ENCODE measurements around the gene UTP15.

Gene UTP15, protein sequence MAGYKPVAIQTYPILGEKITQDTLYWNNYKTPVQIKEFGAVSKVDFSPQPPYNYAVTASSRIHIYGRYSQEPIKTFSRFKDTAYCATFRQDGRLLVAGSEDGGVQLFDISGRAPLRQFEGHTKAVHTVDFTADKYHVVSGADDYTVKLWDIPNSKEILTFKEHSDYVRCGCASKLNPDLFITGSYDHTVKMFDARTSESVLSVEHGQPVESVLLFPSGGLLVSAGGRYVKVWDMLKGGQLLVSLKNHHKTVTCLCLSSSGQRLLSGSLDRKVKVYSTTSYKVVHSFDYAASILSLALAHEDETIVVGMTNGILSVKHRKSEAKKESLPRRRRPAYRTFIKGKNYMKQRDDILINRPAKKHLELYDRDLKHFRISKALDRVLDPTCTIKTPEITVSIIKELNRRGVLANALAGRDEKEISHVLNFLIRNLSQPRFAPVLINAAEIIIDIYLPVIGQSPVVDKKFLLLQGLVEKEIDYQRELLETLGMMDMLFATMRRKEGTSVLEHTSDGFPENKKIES

DNA sequence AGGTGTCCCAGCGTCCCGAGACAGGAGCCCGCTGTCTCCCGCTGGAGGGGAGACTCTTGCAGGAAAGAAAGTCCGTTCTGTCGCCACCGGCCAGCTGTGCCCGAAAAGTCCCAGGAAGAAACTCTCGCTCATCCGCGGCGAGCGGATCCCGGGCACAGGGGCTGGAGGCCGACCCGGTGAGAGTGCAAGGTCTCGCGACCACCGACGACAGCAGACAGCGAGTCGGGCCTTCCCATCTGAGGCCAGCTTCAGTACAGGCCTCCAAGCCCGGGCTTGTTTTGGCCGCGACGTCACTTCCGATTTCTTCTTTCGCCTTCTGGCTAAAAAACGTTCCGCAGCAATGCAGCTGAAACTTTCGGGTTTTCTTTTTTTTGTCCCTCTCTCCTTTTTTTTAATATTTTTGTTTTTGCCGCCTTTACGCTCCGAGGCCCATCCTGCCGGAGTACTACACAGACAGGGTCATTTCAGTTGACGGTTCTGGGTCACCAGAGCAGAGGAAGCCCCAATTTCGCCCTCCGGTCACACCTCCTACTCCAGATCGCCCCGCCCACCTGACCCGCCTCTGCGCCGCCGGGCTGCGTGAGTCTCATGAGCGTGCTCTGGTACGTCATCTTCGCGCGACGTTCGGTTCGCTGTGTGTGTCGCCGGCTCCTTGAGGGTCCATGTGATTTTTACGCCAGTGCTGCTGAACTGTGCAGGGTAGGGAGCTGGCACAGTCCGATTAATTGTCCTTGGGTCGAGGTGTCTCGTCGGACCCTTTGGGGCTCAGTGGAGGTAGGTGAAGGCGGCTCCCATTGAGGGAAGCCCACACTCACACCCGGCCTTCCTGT lies at the start of gene UTP15, which contains the start of gene ANKRA2:
UTP15 (plus strand) TSS at position 605 of the 830 bp plus-strand sequence. CDS start 1,602 bp downstream, outside the sequence.
ANKRA2 (minus strand) TSS at position 501 of the 830 bp plus-strand sequence. CDS start 2,758 bp downstream, outside the sequence.
- DNase-seq = peak; percentile 94 to 95

GRCh38 chr5:73519531-73520283 lies 45.8 kb upstream of the UTP15 start:
- DNase-seq = peak; percentile 66 to 82

- no peak for DNase-seq
These were observed 42.6 kb upstream of the UTP15 start for GRCh38 chr5:73522989-73523388.

DNA sequence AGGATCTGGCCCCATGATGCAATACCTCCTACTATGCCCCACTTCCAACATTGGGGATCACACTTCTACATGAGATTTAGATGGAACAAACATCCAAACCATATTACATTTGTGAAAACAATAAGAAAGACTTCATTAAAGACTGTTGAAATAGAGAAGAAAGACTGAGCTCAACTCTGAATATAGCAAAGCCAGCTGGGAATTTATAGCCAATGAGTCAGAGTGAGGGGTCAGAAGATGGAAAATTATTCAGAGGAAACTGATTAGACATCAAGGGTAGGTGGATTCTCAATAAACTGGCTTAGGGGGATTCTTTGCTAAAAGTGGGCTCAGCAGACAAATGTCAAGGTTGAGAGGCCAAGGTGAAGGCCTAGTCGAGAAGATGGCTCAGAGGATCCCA lies 41.7 kb upstream of the UTP15 start:
- DNase-seq = no peak

GRCh38 chr5:73525606-73526203 lies 39.8 kb upstream of the UTP15 start:
- DNase-seq = no peak

DNA sequence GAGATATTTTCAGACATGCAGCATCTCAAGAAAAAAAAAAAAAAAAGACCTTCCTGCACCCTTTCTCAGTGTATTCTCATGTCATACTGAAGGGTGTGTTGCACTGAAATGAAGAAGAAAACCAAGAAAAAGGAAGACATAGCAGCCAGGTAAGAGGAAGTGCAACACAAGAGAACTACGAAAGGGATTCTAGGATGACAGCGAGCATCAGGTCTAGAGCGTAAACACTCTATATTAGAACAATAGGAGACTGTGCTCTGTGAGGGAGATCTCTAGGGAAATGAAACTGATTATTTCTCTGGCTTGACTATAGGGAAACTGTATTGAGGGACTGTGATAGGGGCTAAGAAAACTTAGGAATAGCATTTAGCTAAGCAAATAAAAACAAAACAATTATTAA lies 37.3 kb upstream of the UTP15 start:
- DNase-seq = no peak

GRCh38 chr5:73529081-73529480 lies 36.5 kb upstream of the UTP15 start:
- no peak for DNase-seq

DNA sequence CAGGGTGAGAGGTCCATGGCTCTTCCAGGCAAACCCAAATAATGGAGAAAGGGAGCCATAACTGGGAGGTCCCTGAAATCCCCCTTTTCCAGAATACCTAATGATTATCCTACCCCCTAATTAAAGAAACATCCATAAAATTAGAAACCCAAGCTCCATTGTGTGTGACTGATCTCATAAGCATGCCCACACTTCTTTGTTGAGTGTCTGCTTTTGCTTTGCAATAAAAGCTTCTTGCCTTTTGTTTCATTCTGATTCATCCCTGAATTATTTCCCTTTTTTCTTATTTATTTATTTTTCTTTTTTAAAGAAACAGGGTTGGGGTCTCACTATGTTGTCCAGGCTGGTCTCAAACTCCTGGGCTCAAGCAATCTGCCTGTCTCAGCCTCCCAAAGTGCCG lies 34.2 kb upstream of the UTP15 start:
- no peak for DNase-seq

GRCh38 chr5:73532195-73532594 lies 33.3 kb upstream of the UTP15 start:
- DNase-seq = no peak

DNA sequence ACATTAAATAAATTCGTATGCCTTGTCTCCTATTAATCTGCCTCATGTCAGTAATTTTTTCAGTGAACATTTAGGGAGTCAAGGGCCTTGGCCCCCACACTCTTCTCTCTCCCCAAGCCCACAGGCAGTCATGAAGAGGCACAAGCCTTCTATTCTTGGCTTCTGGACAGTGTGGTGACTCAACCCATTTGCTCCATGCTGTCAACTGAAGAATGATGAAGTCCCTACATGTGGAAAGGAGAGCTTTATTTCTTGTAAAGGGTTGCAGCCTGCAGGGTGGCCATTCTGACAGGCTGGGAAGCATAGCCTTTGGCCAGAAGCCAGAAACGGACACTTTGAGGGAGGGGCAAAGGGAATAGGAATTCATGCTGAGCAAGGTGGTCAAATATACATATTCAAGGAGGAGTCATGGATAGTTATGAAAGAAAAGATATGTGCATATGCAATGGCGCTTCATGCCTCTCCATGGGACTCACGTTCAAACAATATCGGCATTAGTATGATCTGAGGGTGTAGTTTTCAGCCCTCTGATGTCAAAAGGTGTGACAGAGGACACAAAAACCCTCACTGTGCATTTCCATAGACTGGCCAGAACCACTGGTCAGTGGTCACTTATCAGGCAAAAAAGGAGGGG lies 31.4 kb upstream of the UTP15 start:
- DNase-seq = no peak

GRCh38 chr5:73534971-73535370 lies 30.6 kb upstream of the UTP15 start:
- DNase-seq = no peak

- DNase-seq = no peak
These were observed 25.8 kb upstream of the UTP15 start for GRCh38 chr5:73539730-73540129.

DNA sequence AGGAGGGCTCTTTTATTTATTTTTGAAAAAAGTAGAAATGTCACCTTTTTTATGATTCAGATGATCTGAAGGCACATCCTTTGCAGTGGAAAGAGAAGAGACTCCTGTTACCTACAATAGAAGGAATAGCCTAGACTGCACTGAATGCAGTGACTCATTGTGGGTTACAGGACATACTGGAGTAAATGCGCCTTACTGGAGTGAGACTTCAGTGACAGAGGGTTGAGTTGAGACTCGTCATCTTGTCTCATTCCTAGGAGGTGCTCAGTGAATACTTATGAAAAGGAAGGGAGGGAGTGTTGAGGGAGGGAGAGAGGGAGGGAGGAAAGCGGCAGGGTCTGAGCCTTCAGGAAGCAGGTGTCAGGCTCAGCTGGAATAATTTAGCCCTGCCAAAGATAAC lies 25.4 kb upstream of the UTP15 start:
- DNase-seq = no peak

GRCh38 chr5:73542020-73542419 lies 23.5 kb upstream of the UTP15 start:
- DNase-seq = no peak

GRCh38 chr5:73544429-73545402 lies 20.8 kb upstream of the UTP15 start:
- DNase-seq = peak in 1 of 2 experiments; percentile 16

- DNase-seq = no peak
These were observed 20.2 kb upstream of the UTP15 start for GRCh38 chr5:73545403-73545779.

GRCh38 chr5:73550016-73550415 lies 15.5 kb upstream of the UTP15 start:
- no peak for DNase-seq

DNA sequence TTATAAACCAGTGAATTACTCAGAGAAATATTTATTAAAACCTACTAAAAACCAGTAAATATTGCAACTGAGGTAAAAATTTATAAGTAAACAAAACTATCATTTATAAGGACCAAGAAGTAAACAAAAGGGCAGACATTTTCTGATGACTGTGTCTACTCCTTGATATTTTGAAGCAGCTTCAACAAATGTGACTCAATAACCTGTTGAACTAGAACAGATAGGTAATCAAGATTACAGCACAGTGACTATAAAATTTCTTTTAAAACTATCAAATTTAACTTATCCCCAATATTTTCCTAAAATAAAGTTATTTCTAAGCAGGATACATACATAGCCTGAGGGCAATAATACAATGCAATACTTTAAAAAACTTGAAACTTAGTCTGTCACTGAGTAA lies 12.9 kb upstream of the UTP15 start:
- DNase-seq = no peak

DNA sequence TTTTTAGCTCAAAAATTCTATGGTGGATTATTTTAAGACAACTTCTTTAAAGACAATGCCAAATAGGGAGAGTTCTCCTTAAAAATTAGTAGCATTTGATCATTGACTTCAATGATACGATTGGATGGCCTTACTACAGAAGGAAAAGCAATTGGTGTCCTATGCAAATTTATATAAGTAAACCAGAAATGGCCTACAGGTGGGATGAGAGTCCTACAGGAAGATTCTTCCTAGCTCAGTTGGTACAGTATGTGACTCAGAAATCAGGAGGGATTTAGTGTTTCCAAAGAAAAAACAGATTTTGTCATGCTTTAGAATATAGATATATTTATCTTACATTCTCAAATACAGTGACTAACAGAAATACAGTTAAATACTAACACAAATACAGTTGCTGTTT lies 6.6 kb upstream of the UTP15 start:
- no peak for DNase-seq

- DNase-seq = no peak
These were observed 1.5 kb upstream of the UTP15 start for GRCh38 chr5:73564018-73564417.

DNA sequence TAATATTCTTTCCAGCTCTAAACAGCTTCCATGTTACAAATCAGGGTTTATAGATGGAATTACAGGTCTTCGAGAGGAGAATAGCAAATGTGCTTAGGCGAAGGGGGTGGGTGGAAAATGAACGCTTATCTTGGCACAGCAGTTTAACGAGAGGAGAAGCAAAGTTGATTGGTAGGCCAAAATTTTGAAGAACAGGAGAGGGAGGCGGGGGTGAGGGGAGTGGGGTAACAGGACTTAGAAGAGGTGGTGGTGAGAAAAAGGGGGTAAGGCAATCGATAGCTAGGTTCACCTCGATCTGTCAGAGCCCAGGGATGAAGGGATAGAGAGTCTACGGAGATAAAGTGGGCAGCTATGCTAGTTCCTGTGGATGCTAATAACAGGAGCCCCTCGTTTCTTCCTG lies 868 bp upstream of the UTP15 start:
- peak in 1 of 2 experiments; percentile 25 for DNase-seq
